ENCODE results near the gene HCK.

GRCh38 chr20:32087070-32087469 lies 35.0 kb downstream of the HCK start:
- no peak for TF ChIP-seq CTCF (IDR thresholded peaks at IDR 0.05)
- TF ChIP-seq POLR2A (IDR thresholded peaks at IDR 0.05): no peak

All from lower leg skin (tissue), 3 donors.